HG03571 (cell line): Measurements from ENCODE around the gene EGLN3.
"Not testable (repeated sequence)": the region's sequence is repeated elsewhere in the genome, so short reads cannot be mapped to it uniquely, and the experiment has no call there.

Experiments
- ATAC-seq: cut with Tn5 transposase; IDR thresholded peaks from one replicate; pipeline ENCODE4 v1.9.1; 2021; ENCODE audit not compliant: unreplicated experiment

Gene EGLN3

DNA sequence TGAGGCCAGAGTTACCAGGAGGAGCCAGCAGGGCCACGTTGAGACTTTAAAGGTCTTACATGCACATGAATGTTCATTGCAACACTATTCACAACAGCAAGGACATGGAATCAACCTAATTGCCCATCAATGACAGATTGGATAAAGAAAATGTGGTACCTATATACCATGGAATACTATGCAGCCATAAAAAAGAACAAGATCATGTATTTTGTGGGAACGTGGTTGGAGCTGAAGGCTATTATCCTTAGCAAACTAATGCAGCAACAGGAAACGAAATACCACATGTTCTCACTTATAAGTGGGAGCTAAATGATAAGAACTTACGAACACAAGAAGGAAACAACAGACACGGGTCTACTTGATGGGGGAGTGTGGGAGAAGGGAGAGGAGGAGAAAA lies 11.6 kb upstream of the EGLN3 start:
- ATAC-seq = not testable (repeated sequence)

DNA sequence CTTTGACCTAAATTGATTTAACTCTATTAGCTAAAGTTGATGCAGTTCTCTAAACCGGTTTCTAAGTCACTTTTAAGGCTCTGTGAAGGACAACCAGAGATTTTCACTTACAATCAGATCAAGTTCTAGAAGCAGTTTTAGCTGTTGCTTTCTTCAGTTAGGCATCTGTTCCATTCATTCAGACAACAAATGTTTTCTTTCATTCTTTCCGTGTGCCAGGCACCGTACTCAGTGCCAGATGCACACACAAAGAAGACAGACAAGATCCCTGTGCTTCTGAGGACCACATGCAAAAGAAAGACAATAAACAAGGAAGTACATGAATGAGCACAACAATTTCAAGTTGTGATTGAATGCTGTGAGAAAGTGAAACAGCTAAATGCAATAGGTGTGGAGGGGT lies 11.1 kb upstream of the EGLN3 start:
- ATAC-seq = no peak

DNA sequence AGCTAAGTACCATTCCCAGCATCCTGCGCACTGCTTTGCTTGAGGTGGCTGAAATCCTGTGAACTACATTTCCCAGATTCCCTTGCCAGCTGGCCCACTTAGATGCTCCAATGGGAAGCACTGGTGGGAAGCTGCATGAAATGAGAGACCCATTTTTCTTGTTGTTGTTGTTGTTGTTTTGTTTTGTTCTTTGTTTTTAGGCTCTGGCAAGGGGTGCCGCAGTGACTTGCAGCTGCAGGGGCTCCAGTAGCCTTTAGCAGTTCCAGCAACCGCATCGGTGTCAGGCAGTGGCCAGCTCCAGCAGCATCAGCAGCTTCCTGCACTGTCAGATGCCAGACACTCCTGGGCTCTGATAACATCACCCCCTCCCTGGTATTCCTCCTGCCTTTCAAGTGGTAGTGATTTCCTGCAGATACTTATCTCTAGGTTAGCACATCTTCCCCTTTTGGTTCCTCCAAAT lies 8.8 kb upstream of the EGLN3 start:
- ATAC-seq = no peak

DNA sequence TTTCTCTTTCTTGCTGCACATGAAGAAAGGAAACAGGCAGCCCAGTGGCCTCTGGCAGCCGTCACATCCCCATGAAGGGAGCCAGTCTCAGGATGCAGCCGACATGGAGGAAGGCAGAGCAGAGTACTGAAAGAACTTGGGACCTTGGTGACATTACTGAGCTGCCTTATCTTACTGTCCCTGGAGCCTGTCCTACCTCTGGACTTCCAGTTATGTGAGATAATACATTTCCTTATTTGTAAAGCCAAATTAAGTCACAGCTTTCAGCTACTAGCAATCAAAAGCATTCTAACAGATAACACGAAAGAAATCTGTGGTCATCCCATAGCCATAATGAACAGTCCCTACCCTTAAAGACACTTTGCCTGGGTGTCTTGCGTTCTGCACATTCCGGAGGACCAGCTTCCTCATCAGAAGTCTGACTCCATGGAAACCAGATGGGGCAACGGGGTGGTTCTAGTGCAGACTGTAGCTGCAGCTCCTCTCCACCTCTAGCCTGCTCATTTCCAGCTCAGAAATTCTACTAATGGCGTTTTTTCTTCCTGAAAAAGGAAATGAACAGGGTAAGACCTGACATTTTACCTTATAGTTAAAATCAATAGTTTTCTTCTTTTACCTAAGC lies 7.8 kb upstream of the EGLN3 start:
- no peak for ATAC-seq

DNA sequence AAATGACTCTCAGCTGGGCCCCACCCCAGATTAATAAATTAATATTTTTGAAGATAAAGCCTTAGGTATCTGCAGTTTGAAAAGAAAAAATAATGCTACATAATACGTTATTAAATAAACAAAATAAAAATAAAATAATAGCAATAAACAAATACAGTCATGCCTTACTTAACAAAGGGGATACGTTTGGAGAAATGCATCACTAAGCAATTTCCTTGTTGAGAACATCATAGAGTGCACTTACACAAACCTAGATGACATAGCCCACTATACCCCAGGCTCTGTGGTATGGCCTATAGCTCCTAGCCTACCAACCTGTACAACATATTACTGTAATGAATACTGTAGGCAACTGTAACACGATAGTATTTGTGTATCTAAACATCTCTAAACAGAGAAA lies 7.1 kb upstream of the EGLN3 start:
- no peak for ATAC-seq

DNA sequence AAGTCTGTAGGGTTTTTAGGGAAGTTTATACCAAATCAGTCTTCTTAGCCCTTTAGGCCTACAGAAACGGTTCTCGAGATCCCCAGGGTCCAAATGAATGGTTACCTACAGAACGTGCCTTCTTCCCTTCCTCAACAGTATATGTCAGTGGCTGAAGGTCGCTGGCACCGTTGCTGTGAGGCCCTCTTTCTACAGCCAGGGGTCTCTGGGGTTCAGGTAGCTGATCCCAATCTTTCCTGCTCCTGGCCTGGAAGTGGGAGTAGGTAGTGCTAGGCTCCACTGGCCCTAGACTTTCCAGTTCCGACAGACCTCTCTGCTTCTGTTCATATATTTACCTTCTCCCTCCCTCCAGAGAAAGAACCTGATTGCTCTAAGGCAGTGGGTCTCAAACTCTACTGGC lies 6.4 kb upstream of the EGLN3 start:
- no peak for ATAC-seq

DNA sequence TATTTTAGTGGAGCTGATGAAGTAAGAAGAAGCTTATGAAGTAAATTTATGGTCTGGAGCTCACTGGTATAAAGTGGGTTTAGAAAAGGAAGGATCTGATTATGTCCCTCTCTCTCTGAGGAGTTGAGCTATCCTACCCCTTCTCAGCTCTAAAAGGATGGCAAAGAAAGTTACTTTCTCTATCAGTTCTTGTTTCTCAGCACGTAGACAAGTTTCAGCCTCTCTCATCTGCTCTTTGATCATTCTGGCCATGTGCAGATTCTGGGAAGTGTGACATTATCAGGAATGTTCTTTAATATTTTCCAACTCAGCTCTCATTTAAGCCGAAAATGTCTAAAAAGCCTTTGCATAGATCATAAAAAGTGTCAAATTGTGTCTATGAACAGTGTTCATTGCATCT lies 5.8 kb upstream of the EGLN3 start:
- no peak for ATAC-seq

DNA sequence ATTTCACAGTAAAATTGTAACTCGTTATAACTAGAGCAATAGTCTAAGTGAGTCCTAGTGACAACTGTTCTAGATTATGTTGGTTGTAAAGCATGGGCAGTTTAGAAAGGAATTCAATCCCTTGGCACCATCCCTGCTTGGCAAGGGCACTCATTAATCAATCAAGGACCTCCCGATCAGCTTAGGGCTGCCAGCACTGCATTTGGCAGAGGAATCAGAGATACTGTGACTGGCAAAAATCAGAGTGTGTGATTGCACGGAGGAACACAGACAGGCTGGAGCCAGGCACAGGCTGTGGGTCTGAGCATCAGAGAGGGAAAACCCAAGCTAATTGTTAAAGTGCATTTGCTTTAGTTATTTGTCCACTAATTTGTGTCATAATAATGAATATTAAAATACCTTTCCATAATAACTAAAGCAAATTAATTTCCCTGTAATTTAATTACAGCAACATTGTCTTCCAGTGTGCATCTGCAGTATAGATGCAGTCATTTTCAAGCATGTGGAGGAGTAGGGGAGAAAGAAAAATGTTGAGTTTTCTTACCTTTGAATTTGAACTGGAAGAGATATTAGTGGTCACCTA lies 3.2 kb upstream of the EGLN3 start:
- no peak for ATAC-seq

DNA sequence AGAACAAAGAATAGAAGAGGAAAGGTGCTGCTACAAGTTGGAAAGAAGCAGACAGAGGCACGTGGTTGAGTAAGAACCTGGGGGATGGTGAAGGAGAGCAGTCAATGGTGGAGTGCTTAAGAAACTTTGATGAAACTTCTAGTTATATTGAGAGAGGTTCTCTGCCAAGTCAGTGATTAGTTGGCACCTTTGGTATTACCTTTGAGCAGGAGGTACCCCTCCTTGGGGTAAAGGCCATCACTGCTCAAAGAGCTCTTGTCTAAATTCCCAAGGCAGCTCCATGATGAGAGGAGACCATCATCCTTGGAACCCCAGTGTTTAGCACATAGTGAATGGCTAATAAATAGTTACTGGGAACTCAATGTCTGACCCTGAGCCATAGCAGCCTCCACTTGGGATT lies 1.7 kb upstream of the EGLN3 start:
- ATAC-seq = no peak

DNA sequence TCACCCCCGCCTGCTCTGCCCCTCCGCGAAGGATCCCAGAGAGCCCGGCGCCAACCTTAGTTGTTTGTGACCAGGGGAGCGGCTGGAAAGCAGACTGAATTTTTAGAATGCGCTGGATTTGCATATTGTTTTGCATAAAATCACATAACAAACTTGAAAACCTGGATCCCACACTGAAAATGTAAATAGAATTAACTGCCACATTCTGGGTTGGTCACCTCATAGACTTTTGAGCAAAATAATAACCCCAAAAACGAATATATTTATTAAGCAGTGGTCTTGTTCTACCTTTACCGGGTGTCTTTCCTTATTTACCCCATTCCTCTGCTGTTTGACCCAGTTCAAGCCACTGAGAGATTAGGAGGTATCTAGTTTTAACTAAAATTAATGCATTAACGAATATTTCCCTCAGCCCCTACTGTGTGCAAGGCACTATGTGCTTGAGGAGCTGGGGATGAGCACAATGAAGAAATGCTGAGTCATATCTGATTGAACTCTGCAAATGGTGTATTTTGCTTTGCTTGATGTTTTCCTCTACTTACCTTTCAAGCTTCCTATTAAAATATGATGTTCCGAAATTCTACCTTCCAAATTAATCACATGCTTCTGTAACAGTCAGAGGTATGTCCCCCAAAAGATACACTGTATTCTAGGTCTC lies 438 bp upstream of the EGLN3 start:
- ATAC-seq = no peak

DNA sequence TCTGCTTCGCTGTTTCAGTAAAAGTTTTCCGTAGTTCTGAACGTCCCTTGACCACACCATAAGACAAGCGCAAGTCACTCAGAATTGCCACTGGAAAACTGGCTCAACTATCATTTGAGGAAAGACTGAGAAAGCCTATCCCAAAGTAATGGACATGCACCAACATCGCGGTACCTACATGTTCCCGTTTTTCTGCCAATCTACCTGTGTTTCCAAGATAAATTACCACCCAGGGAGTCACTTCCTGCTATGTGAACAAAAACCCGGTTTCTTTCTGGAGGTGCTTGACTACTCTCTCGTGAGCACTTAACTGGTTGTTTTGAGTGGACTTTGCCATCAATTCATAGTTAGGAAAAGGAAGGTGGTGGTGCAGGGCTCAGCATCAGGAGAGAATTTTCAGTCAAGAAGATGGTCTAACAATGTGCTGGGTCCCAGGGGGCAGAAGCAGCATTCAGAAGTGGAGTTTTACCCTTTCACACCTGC lies 1.4 kb downstream of the EGLN3 start:
- no peak for ATAC-seq

DNA sequence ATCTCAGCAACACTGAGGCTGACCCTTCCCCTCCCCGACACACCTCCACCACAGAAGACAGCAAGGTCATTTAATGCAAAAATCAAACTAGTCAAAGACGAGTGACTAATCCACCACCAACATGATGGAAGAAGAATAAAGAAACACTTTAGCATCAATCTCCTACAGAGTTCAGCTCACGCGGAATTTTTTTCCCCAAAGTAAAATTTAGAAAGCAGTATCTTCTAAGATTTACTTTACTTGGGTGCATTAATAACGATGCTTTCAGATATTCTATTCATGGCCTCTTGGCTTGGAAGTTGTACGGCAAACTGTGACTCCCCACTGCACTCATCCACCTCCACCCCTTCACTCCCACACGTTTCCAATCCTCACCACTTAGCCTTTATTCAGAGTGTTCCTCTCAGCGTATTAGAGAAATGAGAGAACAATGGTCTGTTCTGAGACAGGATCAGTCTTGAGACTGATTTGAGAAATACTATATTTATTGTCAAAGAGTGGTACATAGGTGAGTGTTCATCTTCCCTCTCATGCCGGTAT lies 1.9 kb downstream of the EGLN3 start:
- no peak for ATAC-seq

DNA sequence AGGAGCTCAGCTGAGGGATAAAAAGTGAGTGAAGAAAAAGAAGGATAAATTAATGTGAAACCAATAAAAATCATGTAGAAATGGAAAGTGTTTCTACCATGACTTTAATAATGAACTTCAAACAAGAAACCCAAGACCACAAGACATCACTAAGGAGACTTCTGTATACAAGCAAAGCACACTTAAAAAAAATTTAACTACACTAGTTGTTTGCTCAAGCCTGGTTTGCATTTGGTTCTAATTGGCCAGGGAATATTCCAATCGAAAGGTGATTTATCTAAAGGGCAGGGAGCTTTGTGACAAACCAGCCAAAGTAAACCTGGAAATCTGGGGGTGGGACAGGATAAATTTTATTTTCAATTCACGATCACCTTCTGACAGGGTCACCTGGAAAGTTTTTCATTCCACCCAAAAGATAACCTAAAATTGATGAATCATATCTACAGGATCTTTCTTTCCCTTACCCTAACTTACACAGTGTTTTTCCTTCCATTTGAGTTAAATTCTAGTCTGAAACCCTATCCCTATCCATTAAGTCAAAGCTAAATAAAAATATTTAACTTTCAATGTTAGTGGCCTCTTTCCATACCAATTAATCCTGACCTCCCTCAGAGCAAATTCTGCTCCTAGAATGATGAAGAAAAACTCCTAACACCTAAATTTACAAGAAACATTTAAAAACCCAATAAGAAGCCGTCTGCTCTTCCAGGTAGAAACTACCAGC lies 2.6 kb downstream of the EGLN3 start:
- ATAC-seq = no peak

DNA sequence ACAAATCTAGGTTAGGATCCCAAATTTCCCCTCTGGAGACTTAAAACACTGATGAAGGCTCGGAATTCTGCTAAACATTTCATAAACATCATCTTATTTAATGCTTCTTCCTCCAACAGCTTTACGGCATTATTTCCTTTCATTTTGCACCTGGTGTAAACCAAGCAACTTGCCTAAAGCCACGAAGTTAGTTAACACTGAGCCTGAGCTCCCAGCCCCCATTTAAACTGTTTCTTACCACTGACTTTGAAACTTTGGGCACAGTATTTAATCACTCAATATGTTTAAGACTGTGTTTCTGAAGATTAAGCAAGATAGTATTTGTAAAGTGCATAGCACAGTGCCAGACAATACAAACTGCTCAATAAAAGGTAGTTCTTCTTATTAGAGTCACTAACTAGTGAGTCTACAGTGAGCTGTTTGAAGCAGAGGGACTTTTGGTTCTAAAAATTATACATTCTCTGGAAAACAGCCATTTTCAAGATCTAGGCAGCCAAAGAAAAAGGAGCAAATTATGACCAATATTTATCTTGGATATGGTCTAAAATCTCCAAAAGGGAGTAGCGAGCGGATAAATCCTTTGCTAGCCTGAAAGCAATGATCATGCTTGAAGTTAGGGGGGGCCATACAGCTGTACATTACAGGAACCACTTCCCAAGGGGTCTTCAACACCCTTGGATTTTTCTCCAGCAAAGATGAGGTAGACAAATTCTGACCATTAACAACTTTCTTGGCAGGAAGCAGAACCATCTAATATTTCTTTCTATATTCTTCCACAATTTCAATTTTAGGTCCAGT lies 4.0 kb downstream of the EGLN3 start:
- no peak for ATAC-seq

DNA sequence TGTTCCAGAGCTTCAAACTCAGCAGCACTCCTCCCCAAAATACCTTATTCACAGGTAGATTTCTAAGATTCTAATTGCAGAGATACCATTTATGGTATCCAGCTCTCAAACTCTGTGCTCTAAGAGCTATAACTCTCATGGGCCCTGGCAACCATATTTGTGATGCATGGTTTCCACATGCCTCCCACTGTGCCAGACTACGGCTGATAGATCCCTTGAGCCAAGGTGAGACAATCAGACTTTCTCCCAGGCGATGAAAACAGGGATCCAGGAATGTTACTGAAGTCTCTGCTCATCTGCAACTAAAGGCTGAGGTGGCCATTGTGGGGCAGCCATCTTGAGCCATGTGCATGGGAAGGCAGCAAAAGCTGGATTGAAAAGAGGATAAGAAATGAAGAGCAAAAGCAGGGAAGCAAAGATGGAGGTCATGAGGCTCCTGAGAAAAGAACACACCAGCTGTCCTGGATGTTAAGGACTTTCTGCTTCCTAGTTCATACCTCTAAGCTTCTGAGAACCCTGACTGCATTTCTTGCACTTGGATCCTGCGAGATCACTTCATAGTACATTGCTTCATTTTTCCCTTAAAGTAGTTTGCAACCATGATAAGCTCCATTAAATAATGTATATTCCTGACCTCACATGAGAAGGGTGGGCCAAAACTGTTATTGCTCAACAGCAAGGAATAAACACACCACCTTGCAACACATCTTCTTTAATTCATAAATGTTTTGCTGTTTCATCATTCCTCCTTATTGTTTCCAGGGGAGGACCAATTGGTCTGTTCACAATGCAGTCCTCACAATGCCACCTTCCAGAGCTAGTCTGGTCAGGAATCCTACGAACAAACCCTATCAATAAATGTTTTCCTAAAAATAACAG lies 5.4 kb downstream of the EGLN3 start:
- ATAC-seq = no peak

DNA sequence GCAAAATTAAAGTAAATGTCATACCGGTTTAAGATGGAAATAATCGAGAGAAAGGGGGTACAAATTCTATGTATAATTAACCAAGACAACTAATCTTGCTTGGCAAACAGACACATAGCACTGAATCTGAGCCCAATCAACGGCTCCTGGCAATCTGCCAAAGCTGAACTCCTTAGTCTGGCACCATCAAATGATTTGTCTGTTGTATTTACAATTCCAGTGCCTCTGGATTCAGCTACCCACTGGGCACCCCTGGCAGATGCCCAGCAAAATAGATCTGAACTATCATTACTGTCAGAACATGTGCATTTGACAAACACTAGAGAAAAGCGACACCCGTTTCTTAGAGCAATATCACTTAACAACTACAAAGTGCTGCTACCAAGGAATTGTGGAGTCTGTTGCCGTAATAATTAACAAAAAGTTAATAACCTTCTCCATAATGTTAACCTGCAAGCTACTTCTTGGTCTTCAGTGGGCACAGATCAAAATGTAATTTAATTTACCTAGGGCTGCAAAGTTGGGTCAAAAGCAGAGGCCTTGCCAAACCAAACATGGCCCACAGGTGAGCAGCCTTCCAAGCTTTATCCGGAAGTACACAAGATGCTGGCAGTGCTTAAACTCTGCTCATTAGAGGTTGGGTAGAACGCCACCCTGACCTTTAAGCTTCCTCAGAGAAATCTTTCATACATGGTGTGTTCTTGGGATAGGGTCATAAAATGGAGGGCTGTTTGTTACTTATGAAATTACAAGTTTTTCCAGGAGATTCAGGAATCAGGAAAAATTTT lies 7.6 kb downstream of the EGLN3 start:
- no peak for ATAC-seq

DNA sequence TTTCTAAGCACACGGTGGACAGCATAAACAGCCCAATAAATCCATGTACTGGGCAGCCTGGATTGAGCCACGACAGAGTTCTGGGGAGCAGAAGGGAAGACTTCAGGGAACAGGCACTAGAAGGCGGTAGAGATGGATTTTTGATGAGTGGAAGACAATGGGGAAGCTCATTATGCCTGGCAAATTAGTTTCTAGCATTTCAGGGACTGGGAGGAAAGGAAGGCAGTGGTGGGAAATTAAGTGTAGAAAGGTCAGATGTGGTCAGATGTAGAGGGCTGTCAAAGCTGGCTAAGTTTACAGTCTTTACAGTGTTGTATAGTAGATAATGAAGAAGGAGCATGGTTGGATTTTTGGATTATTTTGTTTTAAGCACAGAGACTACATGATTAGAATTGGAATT lies 9.2 kb downstream of the EGLN3 start:
- no peak for ATAC-seq

DNA sequence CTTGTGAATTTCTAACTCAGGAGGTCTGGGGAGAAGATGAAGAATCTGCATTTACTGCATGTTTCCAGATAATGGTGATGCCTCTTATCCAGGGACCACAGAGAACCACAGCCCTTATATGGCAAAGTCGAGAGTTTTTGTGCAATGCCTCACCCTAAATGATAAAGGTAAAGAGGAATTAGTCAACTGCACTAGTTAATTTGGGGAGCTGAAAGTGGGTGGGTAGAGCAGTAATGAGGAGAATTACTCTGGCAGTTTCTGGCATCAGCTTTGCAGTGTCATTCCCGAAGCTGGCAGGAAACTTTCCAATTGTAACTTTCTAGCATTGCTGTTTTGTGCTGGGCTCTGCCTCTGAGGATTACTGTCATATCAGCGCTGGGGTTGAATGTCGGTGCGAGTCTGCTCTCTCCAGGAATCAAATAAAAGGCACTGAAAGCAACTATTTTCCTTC lies 10.3 kb downstream of the EGLN3 start:
- no peak for ATAC-seq
